Measurements from ENCODE around the gene SCGB1C2.

GRCh38 chr17:173166-173911 lies 36.0 kb downstream of the SCGB1C2 start:
- TF ChIP-seq CTCF (IDR thresholded peaks at IDR 0.05 in 8 of 11, conservative IDR thresholded peaks at IDR 0.05 in 3 of 11) (no peak), POLR2AphosphoS5 (IDR thresholded peaks at IDR 0.05) (no peak)
